ENCODE measurements around the gene CCNDBP1. TPM values are rescaled to one million over a fixed set of nuclear protein-coding genes. Genes with fewer than 3 reads are reported as not detected.

The CCNDBP1 gene
- total RNA-seq, 1 experiment from 2014 or later: 34.1 TPM

DNA sequence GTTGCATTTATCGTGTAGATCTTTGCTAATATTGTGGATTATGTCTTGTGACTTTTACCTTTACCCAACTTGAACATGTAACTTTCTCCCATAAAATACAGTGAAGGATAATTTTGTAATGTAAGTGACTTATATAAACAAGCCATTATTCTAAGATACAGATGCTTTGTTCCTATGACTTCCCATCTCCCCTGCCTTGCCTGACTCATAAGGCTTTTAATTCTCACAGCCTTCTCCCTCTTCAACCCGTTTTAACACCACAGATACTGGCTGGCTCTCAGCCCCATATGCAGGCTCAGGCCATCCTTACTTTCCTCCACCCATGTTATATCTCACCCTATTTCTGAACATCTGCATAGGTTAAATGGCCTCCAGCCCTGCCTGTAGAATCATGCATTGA, 4.1 kb downstream of the CCNDBP1 start:
- H3K4me3 Mint-ChIP-seq: no peak overlapping the region

More for the DNA sequence above, 4.1 kb downstream of the CCNDBP1 start:
- Mint-ChIP-seq H3K27me3 (ENCODE audit: low read depth) (no peaks in the 10 kb centered on the region), H3K27ac (no peak overlapping the region), H3K4me1 (peaks cover 7 to 13% of the 10 kb centered on the region in 2 experiments), H3K36me3 (ENCODE audit: insufficient read depth in 1 of 3, low read depth in 3 of 3) (peaks cover 0 to 40% (median 25%) of the 10 kb centered on the region in 3 experiments; a peak in 5 of 7 replicates), H3K9me3 (no peaks in the 10 kb centered on the region)
- no peak for DNase-seq
- H2AFZ ChIP-seq (ENCODE audit: low read length): no peak overlapping the region
- H4K20me1 ChIP-seq (ENCODE audit: control insufficient read depth, insufficient read depth, insufficient read length): no peaks in the 10 kb centered on the region
- H4K8ac ChIP-seq (replicated peaks; ENCODE audit: insufficient read length, low read depth, low read length): no peak overlapping the region
- no peak overlapping the region for H3K18ac ChIP-seq (ENCODE audit: insufficient read length, low read depth, low read length)
- H2BK12ac ChIP-seq (ENCODE audit: insufficient read length, low read depth, low read length): no peak overlapping the region
- H3K9ac ChIP-seq (ENCODE audit: extremely low read depth, insufficient read length, low read length): no peak overlapping the region
- no peak overlapping the region for H2BK15ac ChIP-seq (ENCODE audit: low read depth, low read length)
- no peak overlapping the region for H3T11ph ChIP-seq (ENCODE audit: low read length)
- no peak overlapping the region for H3K23ac ChIP-seq (ENCODE audit: insufficient read length, low read depth, low read length)
- H3K27ac ChIP-seq (ENCODE audit: insufficient read length, low read depth, low read length): no peak overlapping the region
- H3K79me2 ChIP-seq (ENCODE audit: insufficient read depth, low read length): no peaks in the 10 kb centered on the region
- no peak overlapping the region for H2BK20ac ChIP-seq (ENCODE audit: low read depth, low read length, poor library complexity, severe bottlenecking)
- H2AK5ac ChIP-seq (ENCODE audit: insufficient read length, low read length): no peak overlapping the region
- no peak overlapping the region for H2BK5ac ChIP-seq (ENCODE audit: insufficient read length, low read length)
- no peak overlapping the region for H4K5ac ChIP-seq (ENCODE audit: insufficient read length, low read depth, low read length)
- H3K14ac ChIP-seq (ENCODE audit: insufficient read depth, low read length): no peak overlapping the region
- H4K91ac ChIP-seq (ENCODE audit: insufficient read length, low read depth, low read length): no peak overlapping the region
- no peak overlapping the region for H3K56ac ChIP-seq (ENCODE audit: insufficient read length, low read depth, low read length)
- no CpG with 5 or more reads among the region's 2 CpGs for WGBS (ENCODE audit: extremely low coverage, insufficient read length, low lambda C conversion rate)
- no peak overlapping the region for H2BK120ac ChIP-seq (ENCODE audit: low read depth, low read length, poor library complexity, severe bottlenecking)
- no peaks in the 10 kb centered on the region for H3K79me1 ChIP-seq (ENCODE audit: insufficient read depth, low read depth, low read length, poor library complexity, severe bottlenecking)
- H3K23me2 ChIP-seq (ENCODE audit: insufficient read length, low read depth, low read length, poor library complexity, severe bottlenecking): peaks cover 5% of the 10 kb centered on the region
- H3K4me1 ChIP-seq (ENCODE audit: insufficient read depth, low read length): no peaks in the 10 kb centered on the region; the same call in 1 of the 2 replicates
- TF ChIP-seq, protein P1, sequence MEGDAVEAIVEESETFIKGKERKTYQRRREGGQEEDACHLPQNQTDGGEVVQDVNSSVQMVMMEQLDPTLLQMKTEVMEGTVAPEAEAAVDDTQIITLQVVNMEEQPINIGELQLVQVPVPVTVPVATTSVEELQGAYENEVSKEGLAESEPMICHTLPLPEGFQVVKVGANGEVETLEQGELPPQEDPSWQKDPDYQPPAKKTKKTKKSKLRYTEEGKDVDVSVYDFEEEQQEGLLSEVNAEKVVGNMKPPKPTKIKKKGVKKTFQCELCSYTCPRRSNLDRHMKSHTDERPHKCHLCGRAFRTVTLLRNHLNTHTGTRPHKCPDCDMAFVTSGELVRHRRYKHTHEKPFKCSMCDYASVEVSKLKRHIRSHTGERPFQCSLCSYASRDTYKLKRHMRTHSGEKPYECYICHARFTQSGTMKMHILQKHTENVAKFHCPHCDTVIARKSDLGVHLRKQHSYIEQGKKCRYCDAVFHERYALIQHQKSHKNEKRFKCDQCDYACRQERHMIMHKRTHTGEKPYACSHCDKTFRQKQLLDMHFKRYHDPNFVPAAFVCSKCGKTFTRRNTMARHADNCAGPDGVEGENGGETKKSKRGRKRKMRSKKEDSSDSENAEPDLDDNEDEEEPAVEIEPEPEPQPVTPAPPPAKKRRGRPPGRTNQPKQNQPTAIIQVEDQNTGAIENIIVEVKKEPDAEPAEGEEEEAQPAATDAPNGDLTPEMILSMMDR (conservative IDR thresholded peaks at IDR 0.05): no peak
- no peak overlapping the region for H3K4ac ChIP-seq (ENCODE audit: low read depth, low read length)
- H3K4me2 ChIP-seq (ENCODE audit: insufficient read depth, insufficient read length, low read length): no peak overlapping the region
- H3K9me3 ChIP-seq (ENCODE audit: control insufficient read depth, low read depth, low read length): no peaks in the 10 kb centered on the region
- no peaks in the 10 kb centered on the region for H3K27me3 ChIP-seq (ENCODE audit: insufficient read depth, low read length)
